HG02870 (cell line): ENCODE measurements around the gene LARP1.
"Not testable (repeated sequence)": the region's sequence is repeated elsewhere in the genome, so short reads cannot be mapped to it uniquely, and the experiment has no call there.

Experiments
- ATAC-seq: cut with Tn5 transposase; IDR thresholded peaks from one replicate; pipeline ENCODE4 v1.9.1; 2021; ENCODE audit warnings: mild to moderate bottlenecking, moderate library complexity; ENCODE audit not compliant: unreplicated experiment

LARP1 gene

GRCh38 chr5:154759868-154760267, 4.7 kb downstream of the LARP1 start:
- not testable (repeated sequence) for ATAC-seq

DNA sequence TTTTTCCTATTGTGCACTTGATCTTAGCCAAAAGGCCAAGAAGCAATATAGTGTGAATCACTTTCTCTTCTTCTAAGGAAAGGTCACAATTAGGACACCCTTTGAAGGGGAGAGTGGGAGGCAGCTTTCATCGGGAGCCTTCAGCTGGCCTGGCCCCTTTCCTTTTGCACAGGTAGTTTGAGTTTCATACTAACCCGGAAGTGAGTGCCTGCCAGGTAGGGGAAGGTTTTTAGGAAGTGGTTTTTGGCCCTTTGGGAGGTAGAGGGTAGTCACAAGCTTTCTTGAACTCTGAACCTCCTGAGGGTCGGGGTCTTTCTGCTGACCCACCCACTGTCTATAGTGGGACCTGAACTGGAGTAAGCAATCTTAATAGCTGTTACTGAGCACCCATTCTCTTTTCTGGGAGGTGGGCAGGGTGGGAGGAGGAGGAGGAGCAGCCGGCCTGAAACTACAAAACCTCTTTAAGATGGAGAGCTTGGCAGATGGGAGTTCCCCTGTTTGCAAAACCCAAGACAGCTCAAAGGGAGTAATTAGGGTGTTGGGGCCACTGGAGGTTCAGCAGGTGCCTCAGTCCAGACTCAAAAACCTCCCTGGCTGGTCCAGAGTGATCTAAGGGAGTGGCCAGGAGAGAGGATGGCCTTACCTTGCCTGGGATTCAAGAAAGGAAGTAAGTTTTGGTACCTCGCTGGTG, 6.0 kb downstream of the LARP1 start:
- peak; percentile 46 for ATAC-seq

DNA sequence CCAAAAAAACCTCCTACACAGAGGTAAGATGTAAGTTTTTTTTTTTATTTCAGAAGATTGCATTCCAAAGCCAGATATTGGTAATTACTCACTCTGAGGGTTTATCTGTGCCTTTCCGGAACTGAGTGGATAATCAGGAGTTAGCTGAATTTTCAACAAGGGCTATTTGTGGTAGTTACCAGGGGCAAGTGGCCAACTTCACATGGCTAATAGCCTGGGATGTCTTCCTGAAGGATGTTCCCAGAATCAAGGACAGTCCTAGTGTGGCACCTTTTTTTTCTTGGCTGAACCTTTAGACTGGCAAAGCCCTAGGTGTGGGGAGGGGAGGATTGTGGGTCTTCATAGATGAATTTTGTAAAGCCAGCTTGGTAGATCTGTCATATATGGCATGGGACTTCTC, 7.1 kb downstream of the LARP1 start:
- ATAC-seq = no peak

- ATAC-seq = no peak
These were observed 7.5 kb downstream of the LARP1 start for GRCh38 chr5:154762700-154763099.

GRCh38 chr5:154764967-154765366, 9.8 kb downstream of the LARP1 start:
- ATAC-seq = no peak

GRCh38 chr5:154765396-154765925, 10.3 kb downstream of the LARP1 start:
- no peak for ATAC-seq

- no peak for ATAC-seq
These were observed 11.5 kb downstream of the LARP1 start for GRCh38 chr5:154766558-154767281.

DNA sequence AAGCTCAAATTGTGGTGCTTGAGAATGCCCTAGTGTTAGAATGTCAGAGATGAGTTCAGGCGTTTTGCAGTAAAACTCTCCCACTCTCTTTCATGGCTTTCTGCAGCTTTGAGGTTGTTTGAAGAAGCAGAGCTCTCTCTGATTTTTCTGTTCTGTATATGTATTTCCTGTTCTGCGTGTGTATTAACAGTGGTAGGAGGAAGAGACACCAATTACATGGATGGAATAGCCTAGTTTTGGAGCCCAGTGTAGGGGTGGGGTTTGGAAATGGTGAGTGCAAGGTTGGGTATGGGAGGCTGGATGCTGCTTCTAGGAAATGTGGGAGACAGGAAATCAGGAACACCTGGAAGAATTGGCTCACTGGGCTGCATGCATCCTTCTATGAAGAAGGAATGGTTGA, 12.4 kb downstream of the LARP1 start:
- no peak for ATAC-seq

- ATAC-seq = no peak
These were observed 13.0 kb downstream of the LARP1 start for GRCh38 chr5:154768207-154768606.

DNA sequence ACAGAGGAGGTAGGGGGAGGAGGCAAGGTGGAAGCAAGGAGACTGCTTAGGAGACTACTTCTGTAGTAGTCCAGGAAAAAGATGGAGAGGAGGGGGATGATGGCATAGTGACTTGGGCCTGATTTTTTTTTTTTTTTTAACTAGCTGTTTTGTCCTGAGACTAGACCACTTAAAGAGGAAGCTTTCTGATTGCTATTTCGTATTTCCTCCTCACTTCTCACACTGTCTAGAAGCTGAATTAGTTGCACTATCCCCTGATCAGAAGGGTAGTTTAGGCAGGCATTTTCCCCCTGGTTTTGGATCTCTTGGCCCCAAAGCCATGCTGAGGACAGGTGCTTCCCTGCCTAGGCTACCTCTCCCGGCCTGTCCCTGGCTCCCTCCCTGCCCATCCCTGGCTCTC, 14.9 kb downstream of the LARP1 start:
- ATAC-seq = no peak

- no peak for ATAC-seq
These were observed 16.3 kb downstream of the LARP1 start for GRCh38 chr5:154771383-154771901.

GRCh38 chr5:154773326-154773725, 18.1 kb downstream of the LARP1 start:
- ATAC-seq = no peak

DNA sequence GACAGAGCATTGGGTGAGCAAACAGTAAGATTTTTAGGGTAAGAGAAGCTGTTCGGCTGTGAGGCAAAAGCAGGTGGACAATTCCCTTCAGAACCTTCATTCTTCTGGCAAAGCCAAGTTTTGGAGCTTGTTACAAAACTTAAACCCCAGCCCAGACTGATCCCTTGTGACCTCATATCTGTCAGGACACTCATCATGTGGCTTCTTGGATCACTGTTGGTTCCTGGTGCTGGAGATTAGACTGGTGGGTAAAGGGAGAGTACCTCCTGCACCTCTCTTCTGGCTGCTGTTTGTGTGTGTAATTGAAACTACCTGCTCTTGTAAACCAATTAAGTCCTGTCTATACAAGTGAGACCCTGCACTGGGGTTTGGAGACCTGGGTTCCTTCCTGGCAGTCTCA, 21.0 kb downstream of the LARP1 start:
- no peak for ATAC-seq

DNA sequence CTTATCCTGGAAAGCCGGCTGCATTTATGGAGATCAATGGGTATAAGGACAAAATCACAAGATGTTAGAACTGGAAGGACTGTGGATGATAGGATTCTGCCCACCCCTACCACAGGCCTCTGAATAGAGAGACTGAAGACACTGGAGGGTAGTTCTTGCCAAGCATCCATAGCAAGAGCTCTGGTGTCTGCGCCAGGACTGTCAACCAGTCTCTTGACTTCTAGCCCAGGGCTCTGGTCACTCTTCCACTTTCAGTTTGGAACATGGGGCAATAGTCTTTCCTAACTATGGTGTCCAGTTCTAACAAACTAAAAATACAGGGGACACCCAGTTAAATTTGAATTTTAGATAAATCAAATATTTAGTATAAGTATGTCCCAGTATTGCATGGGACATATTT, 23.4 kb downstream of the LARP1 start:
- ATAC-seq = no peak

GRCh38 chr5:154779105-154779504, 23.9 kb downstream of the LARP1 start:
- ATAC-seq = no peak

- peak; percentile 15 for ATAC-seq
These were observed 25.0 kb downstream of the LARP1 start for GRCh38 chr5:154780128-154780527.

GRCh38 chr5:154782326-154782725, 27.1 kb downstream of the LARP1 start:
- no peak for ATAC-seq

DNA sequence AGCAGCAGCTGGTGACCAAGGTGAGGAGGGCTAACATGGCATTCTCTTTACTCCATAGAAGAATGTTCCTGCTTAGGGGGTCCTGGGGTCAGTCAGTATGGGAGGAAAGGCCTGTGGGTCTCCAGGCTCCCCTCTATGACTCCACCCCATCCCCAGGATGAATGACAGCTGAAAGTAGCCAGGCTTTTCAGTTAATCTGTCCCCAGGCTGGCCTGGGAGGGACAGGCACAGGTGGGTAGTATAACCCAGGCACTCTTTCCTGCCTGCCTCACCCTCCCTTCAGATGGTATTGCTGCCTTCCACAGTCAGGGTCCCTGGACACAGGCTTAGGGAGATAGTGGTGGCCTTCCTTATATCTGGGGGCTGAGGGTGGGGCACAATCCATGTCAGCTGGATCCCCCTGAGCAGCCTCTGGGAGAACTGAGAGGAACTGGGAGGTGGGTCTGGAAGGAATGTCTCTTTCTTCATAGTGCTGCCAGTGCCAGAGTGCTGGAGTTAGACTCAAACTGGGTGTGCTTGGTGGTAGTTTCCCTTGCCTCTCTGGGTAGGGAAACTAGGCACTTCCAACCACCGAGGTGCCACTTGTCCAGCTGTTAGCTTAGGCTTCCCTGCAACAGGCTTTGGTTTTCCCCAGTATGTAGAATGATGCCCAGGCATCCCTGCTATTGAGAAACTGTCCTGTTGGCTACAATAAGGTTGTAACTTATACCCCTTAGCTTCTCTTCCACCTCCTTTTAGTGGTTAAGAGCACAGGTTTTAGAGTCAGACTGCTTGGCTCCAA, 27.8 kb downstream of the LARP1 start:
- ATAC-seq = peak; percentile 11

- ATAC-seq = peak; percentile 76
These were observed 28.7 kb downstream of the LARP1 start for GRCh38 chr5:154783774-154784460.

GRCh38 chr5:154784856-154785255, 29.7 kb downstream of the LARP1 start:
- ATAC-seq = no peak

- no peak for ATAC-seq
These were observed 31.2 kb downstream of the LARP1 start for GRCh38 chr5:154786414-154786813.
